GM13976 (cell line): ENCODE results near the gene SPZ1.
"Not testable (repeated sequence)": the region's sequence is repeated elsewhere in the genome, so short reads cannot be mapped to it uniquely, and the experiment has no call there.

Source experiments
- DNase-seq: peaks from one replicate; pipeline ENCODE4 v3.0.0; 2012; ENCODE audit warnings: low spot score
- CTCF ChIP-seq: IDR thresholded peaks from 2 replicates; pipeline ENCODE4 v1.5.1; 2012; ENCODE audit warnings: borderline replicate concordance, mild to moderate bottlenecking; ENCODE audit not compliant: insufficient read depth; ENCODE audit errors: extremely low read depth, missing control alignments, control extremely low read depth
- in situ Hi-C: fragments of 300-500 bp; cut with MboI; formaldehyde crosslinking; loops from one replicate; pipeline ENCODE4 v1.12.0; 2022; ENCODE audit warnings: low sequenced_read_pairs, mixed read lengths, inconsistent platforms; ENCODE audit not compliant: unreplicated experiment

Gene SPZ1

GRCh38 chr5:80319702-80320101 lies at the start of gene SPZ1:
TSS of gene SPZ1 (plus strand) at chr5:80320002. CDS start at chr5:80320216, 214 bp downstream.
- no peak for TF ChIP-seq CTCF
- no peak for DNase-seq
- in situ Hi-C loops, result loop anchor here (25.0 kb wide), 1 partner anchor 432 kb away; no protein-coding TSS in a partner anchor

- DNase-seq, in situ Hi-C loops: not testable (repeated sequence)
Observed at GRCh38 chr5:80270543-80270942, 49.3 kb upstream of the SPZ1 start.

- no peak for DNase-seq
Observed at GRCh38 chr5:80275347-80275746, 44.5 kb upstream of the SPZ1 start.

DNA sequence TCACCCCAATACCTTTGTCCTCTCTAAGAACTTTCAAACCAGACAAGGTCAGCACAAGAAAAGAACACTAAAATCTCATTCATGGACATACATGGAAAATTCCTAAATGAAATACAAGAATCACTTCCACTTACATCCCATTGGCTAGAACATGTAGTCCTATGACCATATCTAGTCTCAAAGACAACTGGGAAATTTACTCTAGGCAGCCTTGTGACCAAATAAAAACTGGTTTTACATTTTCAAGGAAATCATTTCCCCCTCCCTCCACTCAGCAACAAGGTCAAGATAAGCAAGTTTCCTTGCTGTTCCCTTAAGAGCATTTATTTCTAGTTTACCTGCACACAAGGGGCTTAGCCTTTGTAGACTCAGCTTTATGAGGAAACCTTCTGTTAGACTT lies 43.6 kb upstream of the SPZ1 start:
- TF ChIP-seq CTCF, result no peak
- in situ Hi-C loops, result no loop called here
- no peak for DNase-seq

More at GRCh38 chr5:80275347-80275746, 44.5 kb upstream of the SPZ1 start:
- peak; percentile 29 for TF ChIP-seq CTCF
- in situ Hi-C loops, result no loop called here

- in situ Hi-C loops, result no loop called here
- TF ChIP-seq CTCF, result no peak
- DNase-seq, result no peak
Observed at GRCh38 chr5:80277191-80277590, 42.6 kb upstream of the SPZ1 start.

GRCh38 chr5:80282054-80282453 lies 37.7 kb upstream of the SPZ1 start:
- DNase-seq, result no peak
- in situ Hi-C loops, result no loop called here
- TF ChIP-seq CTCF, result no peak

DNA sequence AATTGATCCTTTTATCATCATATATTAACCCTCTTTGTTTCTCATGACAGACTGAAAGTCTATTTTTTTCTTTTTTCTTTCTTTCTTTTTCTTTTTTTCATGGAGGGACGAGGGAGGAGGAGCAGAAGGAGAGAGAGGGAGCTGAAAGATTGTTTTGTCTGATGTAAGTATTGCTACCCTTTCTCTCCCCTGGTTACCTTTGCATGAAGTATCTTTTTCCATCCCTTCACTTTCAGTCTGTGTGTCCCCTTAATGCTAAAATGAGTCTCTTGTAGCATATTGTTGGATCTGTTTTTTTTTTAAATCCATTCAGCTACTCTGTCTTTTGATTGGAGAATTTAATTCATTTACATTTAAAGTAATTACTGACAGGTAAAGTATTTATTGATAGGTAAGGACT lies 36.4 kb upstream of the SPZ1 start:
- no peak for DNase-seq
- TF ChIP-seq CTCF, result no peak
- in situ Hi-C loops, result no loop called here

DNA sequence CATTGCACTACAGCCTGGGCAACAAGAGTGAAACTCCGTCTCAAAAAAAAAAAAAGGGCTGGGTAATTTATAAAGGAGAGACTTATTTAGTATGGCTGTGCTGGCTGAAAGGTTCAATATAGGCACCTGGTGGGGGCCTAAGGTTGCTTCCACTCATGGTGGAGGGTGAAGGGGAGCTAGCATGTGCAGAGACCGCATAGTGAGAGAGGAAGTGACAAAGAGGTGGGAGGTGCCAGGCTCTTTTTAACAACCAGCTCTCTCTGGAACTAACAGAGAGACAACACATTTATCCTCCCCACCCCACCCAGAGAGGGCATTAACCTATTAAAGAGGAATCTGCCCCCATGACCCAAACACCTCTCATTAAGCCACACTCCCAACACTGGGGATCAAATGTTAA lies 35.1 kb upstream of the SPZ1 start:
- no peak for DNase-seq
- no peak for TF ChIP-seq CTCF
- in situ Hi-C loops, result no loop called here
